WTC11 (cell line): ENCODE data around the gene CAMSAP3. TPM values are rescaled to one million over a fixed set of nuclear protein-coding genes. Genes with fewer than 3 reads are reported as not detected.

Experiments used
- ATAC-seq: fragments of 200-7000 bp; cut with Tn5 transposase; 2 replicates; pipeline ENCODE4 v1.10.0; 2021; ENCODE audit warnings: mild to moderate bottlenecking, moderate library complexity
- CTCF ChIA-PET: fragments of 300-600 bp; sonication (Branson Sonifier 250); formaldehyde crosslinking; loops from one replicate; lab custom pipeline; 2021; ENCODE audit warnings: antibody characterized with exemption; lab: Charles Lee
- POLR2A ChIA-PET: fragments of 350-600 bp; sonication (Branson Sonifier 250); formaldehyde crosslinking; loops from one replicate; lab custom pipeline; 2021; ENCODE audit warnings: antibody characterized with exemption; lab: Charles Lee
- DNase-seq: peaks from one replicate; pipeline ENCODE4 v3.0.0; 2021; ENCODE audit warnings: low spot score
- H3K27ac Mint-ChIP-seq: 2 replicates; pipeline ENCODE4 v1.8.0; 2021; ENCODE audit warnings: mixed read lengths
- H3K27me3 Mint-ChIP-seq: 2 replicates; pipeline ENCODE4 v1.8.0; 2021; ENCODE audit warnings: low read depth, mild to moderate bottlenecking, moderate library complexity, mixed read lengths
- H3K36me3 Mint-ChIP-seq: 2 replicates; pipeline ENCODE4 v1.8.0; 2021; ENCODE audit warnings: mixed read lengths
- H3K4me1 Mint-ChIP-seq: 2 replicates; pipeline ENCODE4 v1.8.0; 2022; ENCODE audit warnings: mixed read lengths
- H3K4me3 Mint-ChIP-seq: 2 replicates; pipeline ENCODE4 v1.8.0; 2021; ENCODE audit warnings: mild to moderate bottlenecking, moderate library complexity, mixed read lengths
- H3K9me3 Mint-ChIP-seq: 2 replicates; pipeline ENCODE4 v1.8.0; 2021; ENCODE audit warnings: mixed read lengths
- FOXJ3 ChIP-seq: sonication (generic); formaldehyde crosslinking; IDR thresholded peaks from 2 replicates; pipeline ENCODE4 v1.9.0; 2021; ENCODE audit warnings: missing genetic modification reagents, mild to moderate bottlenecking, borderline replicate concordance
- FOXK1 ChIP-seq: sonication (generic); formaldehyde crosslinking; IDR thresholded peaks from 2 replicates; pipeline ENCODE4 v1.8.0; 2022; ENCODE audit warnings: mild to moderate bottlenecking, moderate library complexity, missing genetic modification reagents
- NR2C2 ChIP-seq: sonication (generic); formaldehyde crosslinking; IDR thresholded peaks from 2 replicates; pipeline ENCODE4 v1.8.0; 2022; ENCODE audit warnings: mild to moderate bottlenecking, missing genetic modification reagents
- RELA ChIP-seq: sonication (generic); formaldehyde crosslinking; IDR thresholded peaks from 2 replicates; pipeline ENCODE4 v1.8.1; 2022; ENCODE audit warnings: missing genetic modification reagents, mild to moderate bottlenecking, borderline replicate concordance
- RORB ChIP-seq: fragments of 250-450 bp; sonication (Bioruptor Pico); IDR thresholded peaks from 2 replicates; pipeline ENCODE4 v1.9.0; 2021; ENCODE audit warnings: mild to moderate bottlenecking
- SP1 ChIP-seq: sonication (generic); formaldehyde crosslinking; conservative IDR thresholded peaks from 2 replicates; pipeline ENCODE4 v1.8.1; 2022; ENCODE audit warnings: missing genetic modification reagents
- TCF7 ChIP-seq: sonication (generic); formaldehyde crosslinking; IDR thresholded peaks from 2 replicates; pipeline ENCODE4 v1.8.0; 2022; ENCODE audit warnings: mild to moderate bottlenecking, low read depth, missing genetic modification reagents, moderate library complexity
- ZBTB21 ChIP-seq: sonication (generic); formaldehyde crosslinking; IDR thresholded peaks from 2 replicates; pipeline ENCODE4 v1.8.1; 2023; ENCODE audit warnings: mild to moderate bottlenecking, missing genetic modification reagents, borderline replicate concordance
- ZNF232 ChIP-seq: sonication (generic); formaldehyde crosslinking; IDR thresholded peaks from 2 replicates; pipeline ENCODE4 v1.8.0; 2022; ENCODE audit warnings: mild to moderate bottlenecking, missing genetic modification reagents
- ZNF263 ChIP-seq: sonication (generic); formaldehyde crosslinking; IDR thresholded peaks from 2 replicates; pipeline ENCODE4 v1.8.1; 2022; ENCODE audit warnings: low read depth, mild to moderate bottlenecking, moderate library complexity, missing genetic modification reagents
- ZNF671 ChIP-seq: fragments of 250-450 bp; sonication (Bioruptor Pico); IDR thresholded peaks from 2 replicates; pipeline ENCODE4 v1.8.0; 2021; ENCODE audit warnings: mild to moderate bottlenecking
- total RNA-seq: library from RNA; stranded (reverse); gene quantifications from 3 replicates; pipeline ENCODE4 v1.2.3, GENCODE V29; 2021
- TF ChIP-seq, protein P1 (sequence below): sonication (generic); formaldehyde crosslinking; IDR thresholded peaks from 2 replicates; pipeline ENCODE4 v1.8.1; 2022; ENCODE audit warnings: low read depth, missing genetic modification reagents, borderline replicate concordance
- TF ChIP-seq, protein P2 (sequence below): sonication (generic); formaldehyde crosslinking; IDR thresholded peaks from 2 replicates; pipeline ENCODE4 v1.8.0; 2023; ENCODE audit warnings: missing genetic modification reagents
- TF ChIP-seq, protein P3 (sequence below): sonication (generic); formaldehyde crosslinking; IDR thresholded peaks from 2 replicates; pipeline ENCODE4 v1.8.1; 2023; ENCODE audit warnings: mild to moderate bottlenecking, missing genetic modification reagents
- TF ChIP-seq, protein P4 (sequence below): fragments of 250-450 bp; sonication (Bioruptor Pico); IDR thresholded peaks from 2 replicates; pipeline ENCODE4 v1.9.0; 2021; ENCODE audit warnings: moderate library complexity, mild to moderate bottlenecking, inconsistent platforms, borderline replicate concordance
- TF ChIP-seq, protein P5 (sequence below): sonication (generic); formaldehyde crosslinking; conservative IDR thresholded peaks from 2 replicates; pipeline ENCODE4 v1.8.1; 2023; ENCODE audit warnings: mild to moderate bottlenecking, low read depth, missing genetic modification reagents, moderate library complexity
- TF ChIP-seq, protein P6 (sequence below): sonication (generic); formaldehyde crosslinking; conservative IDR thresholded peaks from 2 replicates; pipeline ENCODE4 v1.8.1; 2022; ENCODE audit warnings: mild to moderate bottlenecking, missing genetic modification reagents
- TF ChIP-seq, protein P7 (sequence below): fragments of 250-450 bp; sonication (Bioruptor Pico); conservative IDR thresholded peaks from 2 replicates; pipeline ENCODE4 v1.9.0; 2021; ENCODE audit warnings: mild to moderate bottlenecking

CAMSAP3 gene
- total RNA-seq, 1 experiment from 2014 or later: 27.8 TPM

DNA sequence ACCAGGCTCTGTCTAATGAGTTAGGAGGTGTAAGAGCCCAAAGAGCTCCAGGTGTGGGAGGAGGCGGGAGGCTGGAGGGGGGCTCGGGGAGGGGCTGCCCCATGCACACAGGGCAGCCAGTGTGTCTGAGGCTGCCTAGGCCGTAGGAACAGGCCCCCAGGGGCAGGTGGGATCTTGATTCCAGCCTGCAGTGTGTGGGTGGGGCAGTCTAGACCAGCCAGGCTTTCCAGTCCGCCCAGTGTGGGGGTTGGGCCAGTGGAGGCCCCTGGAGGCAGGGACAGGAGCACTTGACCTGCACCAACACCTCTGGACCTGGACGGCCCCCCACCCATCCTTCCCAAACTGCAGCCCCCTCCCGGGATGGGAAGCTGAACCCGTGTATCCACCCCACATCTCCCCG, 5.4 kb upstream of the CAMSAP3 start (continued):
- TF ChIP-seq, protein P1, sequence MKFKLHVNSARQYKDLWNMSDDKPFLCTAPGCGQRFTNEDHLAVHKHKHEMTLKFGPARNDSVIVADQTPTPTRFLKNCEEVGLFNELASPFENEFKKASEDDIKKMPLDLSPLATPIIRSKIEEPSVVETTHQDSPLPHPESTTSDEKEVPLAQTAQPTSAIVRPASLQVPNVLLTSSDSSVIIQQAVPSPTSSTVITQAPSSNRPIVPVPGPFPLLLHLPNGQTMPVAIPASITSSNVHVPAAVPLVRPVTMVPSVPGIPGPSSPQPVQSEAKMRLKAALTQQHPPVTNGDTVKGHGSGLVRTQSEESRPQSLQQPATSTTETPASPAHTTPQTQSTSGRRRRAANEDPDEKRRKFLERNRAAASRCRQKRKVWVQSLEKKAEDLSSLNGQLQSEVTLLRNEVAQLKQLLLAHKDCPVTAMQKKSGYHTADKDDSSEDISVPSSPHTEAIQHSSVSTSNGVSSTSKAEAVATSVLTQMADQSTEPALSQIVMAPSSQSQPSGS (CRISPR knock-in tag): no peak
- TF ChIP-seq, protein P2, sequence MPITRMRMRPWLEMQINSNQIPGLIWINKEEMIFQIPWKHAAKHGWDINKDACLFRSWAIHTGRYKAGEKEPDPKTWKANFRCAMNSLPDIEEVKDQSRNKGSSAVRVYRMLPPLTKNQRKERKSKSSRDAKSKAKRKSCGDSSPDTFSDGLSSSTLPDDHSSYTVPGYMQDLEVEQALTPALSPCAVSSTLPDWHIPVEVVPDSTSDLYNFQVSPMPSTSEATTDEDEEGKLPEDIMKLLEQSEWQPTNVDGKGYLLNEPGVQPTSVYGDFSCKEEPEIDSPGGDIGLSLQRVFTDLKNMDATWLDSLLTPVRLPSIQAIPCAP: no peak
- TF ChIP-seq, protein P3, sequence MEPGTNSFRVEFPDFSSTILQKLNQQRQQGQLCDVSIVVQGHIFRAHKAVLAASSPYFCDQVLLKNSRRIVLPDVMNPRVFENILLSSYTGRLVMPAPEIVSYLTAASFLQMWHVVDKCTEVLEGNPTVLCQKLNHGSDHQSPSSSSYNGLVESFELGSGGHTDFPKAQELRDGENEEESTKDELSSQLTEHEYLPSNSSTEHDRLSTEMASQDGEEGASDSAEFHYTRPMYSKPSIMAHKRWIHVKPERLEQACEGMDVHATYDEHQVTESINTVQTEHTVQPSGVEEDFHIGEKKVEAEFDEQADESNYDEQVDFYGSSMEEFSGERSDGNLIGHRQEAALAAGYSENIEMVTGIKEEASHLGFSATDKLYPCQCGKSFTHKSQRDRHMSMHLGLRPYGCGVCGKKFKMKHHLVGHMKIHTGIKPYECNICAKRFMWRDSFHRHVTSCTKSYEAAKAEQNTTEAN (CRISPR knock-in tag): no peak
- TF ChIP-seq, protein P4, sequence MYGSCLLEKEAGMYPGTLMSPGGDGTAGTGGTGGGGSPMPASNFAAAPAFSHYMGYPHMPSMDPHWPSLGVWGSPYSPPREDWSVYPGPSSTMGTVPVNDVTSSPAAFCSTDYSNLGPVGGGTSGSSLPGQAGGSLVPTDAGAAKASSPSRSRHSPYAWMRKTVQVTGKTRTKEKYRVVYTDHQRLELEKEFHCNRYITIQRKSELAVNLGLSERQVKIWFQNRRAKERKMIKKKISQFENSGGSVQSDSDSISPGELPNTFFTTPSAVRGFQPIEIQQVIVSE: no peak

DNA sequence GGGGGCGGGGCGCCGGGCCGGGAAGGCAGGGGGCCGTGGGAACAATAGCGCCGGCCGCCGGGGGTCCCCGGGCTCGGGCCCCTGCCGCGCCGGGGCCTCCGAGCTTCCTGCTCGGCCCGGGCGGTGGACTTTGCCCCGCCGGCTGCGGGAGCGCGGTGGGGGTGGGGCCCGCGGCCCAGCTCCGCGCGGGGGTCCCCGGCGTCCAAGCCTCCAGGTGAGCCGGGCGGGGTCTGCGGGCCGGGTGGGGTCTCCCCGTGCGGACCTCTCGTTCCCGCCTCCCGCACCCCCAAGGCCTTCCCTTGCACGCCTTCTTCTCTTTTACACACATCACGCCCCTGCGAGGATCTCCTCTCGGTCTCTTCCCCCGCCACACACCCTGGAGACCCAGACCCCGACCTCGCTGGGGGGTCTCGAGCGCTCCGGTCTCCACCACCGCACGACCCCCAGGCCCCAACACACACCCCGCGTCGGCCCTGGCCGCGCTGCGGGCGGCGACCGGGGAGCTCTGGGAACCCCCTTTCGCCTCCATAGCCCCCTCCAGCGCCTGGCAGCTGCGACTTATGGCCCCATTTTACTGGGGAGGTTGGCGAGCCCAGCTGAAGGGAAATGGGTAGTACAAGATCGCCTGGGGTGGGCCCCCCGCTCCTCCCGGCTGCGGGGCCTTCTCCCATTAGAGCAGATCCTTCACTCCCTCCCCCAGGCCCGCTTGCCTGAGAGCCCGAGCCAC, 711 bp downstream of the CAMSAP3 start:
- no peak for ATAC-seq
- H3K4me1 Mint-ChIP-seq: peaks cover 17% of the 10 kb centered on the region
- H3K27me3 Mint-ChIP-seq: peaks cover 17% of the 10 kb centered on the region
- no peak for DNase-seq
- TF ChIP-seq RORB (CRISPR knock-in tag) (no peak), ZNF232 (CRISPR knock-in tag) (no peak), FOXK1 (CRISPR knock-in tag) (no peak), ZNF263 (CRISPR knock-in tag) (no peak), ZNF671 (CRISPR knock-in tag) (no peak), SP1 (CRISPR knock-in tag) (no peak), RELA (CRISPR knock-in tag) (no peak), FOXJ3 (CRISPR knock-in tag) (no peak), TCF7 (no peak), ZBTB21 (CRISPR knock-in tag) (no peak), NR2C2 (CRISPR knock-in tag) (no peak)
- TF ChIP-seq, protein P5, sequence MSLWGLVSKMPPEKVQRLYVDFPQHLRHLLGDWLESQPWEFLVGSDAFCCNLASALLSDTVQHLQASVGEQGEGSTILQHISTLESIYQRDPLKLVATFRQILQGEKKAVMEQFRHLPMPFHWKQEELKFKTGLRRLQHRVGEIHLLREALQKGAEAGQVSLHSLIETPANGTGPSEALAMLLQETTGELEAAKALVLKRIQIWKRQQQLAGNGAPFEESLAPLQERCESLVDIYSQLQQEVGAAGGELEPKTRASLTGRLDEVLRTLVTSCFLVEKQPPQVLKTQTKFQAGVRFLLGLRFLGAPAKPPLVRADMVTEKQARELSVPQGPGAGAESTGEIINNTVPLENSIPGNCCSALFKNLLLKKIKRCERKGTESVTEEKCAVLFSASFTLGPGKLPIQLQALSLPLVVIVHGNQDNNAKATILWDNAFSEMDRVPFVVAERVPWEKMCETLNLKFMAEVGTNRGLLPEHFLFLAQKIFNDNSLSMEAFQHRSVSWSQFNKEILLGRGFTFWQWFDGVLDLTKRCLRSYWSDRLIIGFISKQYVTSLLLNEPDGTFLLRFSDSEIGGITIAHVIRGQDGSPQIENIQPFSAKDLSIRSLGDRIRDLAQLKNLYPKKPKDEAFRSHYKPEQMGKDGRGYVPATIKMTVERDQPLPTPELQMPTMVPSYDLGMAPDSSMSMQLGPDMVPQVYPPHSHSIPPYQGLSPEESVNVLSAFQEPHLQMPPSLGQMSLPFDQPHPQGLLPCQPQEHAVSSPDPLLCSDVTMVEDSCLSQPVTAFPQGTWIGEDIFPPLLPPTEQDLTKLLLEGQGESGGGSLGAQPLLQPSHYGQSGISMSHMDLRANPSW (CRISPR knock-in tag): no peak
- TF ChIP-seq, protein P6, sequence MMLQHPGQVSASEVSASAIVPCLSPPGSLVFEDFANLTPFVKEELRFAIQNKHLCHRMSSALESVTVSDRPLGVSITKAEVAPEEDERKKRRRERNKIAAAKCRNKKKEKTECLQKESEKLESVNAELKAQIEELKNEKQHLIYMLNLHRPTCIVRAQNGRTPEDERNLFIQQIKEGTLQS (CRISPR knock-in tag): no peak
- TF ChIP-seq, protein P2: no peak
- TF ChIP-seq, protein P7, sequence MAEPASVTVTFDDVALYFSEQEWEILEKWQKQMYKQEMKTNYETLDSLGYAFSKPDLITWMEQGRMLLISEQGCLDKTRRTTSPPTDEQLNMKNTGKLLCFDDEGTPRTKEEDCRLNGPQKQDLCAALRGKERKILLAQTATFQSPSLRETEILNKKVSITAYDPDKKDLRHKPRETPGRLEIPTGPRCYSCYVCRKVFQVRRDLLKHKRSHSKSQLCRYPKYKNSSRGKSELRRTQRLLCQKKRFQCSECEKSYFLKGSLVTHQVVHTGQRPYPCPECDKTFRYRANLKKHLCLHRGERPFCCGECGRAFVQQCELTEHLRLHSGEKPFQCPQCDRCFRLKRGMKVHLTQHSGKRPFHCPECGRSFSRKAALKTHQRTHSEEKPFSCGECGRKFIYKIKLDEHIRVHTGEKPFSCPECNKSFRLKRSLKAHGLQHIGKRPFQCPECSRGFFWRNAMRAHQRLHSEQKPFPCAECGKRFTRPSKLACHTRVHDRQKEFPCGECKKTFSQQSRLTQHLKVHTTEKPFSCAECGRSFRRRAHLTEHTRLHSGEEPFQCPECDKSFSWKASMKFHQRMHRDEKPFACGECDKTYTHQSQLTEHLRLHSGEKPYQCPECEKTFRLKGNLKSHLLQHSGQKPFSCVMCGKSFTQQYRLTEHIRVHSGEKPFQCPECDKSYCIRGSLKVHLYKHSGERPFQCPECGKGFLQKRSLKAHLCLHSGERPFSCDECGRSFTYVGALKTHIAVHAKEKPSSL (CRISPR knock-in tag): no peak
- ChIA-PET CTCF (interaction anchor here (0.7 to 4.9 kb wide), 12 partner anchors 9 to 494 kb away, joined by 3 to 85 read pairs (median 4); partner anchors contain the start of genes PET100, STXBP2, TRAPPC5 and XAB2), POLR2A (interaction anchor here (1.4 kb wide), 1 partner anchor 9 kb away, joined by 3 read pairs; no protein-coding TSS in a partner anchor)
- no peak overlapping the region for H3K27ac Mint-ChIP-seq
- H3K9me3 Mint-ChIP-seq: no peaks in the 10 kb centered on the region
- H3K36me3 Mint-ChIP-seq: peaks cover 3% of the 10 kb centered on the region; the same call in 1 of the 2 replicates
- H3K4me3 Mint-ChIP-seq: peak overlapping the region; percentile 79
